ENCODE results near the gene CLSTN1. TPM values are rescaled to one million over a fixed set of nuclear protein-coding genes. Genes with fewer than 3 reads are reported as not detected.
"Not testable (repeated sequence)": the region's sequence is repeated elsewhere in the genome, so short reads cannot be mapped to it uniquely, and the experiment has no call there.

The CLSTN1 gene
- total and polyA plus RNA-seq, 5 experiments from 2014 or later = 10.7 to 63.1 (median 32.3) TPM

DNA sequence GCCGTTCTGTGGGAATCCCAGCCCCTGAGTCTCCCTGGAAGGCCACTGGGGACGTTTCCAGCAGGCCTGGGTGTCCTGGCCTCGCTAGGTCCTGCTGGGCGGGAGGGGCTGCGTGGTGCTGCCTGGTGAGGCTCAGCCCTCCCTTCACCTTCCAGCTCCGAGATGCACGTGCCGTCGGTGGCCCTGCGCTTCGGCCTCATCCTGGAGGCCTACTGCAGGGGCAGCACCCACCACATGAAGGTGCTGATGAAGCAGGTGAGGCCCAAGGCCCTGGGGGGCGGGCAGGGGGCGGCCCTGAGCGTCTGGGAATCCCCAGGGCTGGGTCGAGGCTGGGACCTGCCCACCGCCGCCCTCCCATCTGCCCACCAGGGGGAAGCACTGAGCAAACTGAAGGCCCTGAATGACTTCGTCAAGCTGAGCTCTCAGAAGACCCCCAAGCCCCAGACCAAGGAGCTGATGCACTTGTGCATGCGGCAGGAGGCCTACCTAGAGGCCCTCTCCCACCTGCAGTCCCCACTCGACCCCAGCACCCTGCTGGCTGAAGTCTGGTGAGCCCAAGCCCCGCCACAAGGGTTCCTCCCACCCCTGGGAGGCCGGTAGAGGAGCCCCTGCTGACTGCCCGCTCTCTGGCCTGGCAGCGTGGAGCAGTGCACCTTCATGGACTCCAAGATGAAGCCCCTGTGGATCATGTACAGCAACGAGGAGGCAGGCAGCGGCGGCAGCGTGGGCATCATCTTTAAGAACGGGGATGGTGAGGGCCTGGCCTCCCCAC lies 102.0 kb downstream of the CLSTN1 start:
- peak overlapping the region; percentile 48 to 89 (median 78) for H3K4me3 Mint-ChIP-seq
- DNase-seq (peak; percentile 78 to 94 (median 89)), ATAC-seq (peak; percentile 48 to 68)
- H3K27me3 Mint-ChIP-seq = no peaks in the 10 kb centered on the region
- peaks cover 9 to 87% (median 45%) of the 10 kb centered on the region in 3 donors for H3K36me3 Mint-ChIP-seq
- POLR2A ChIA-PET = interaction anchor here (0.6 to 46.6 kb wide), 13 partner anchors 3 to 311 kb away, joined by 3 to 1258 read pairs (median 7); partner anchors contain the start of genes PIK3CD and UBE4B
- no peaks in the 10 kb centered on the region for H3K9me3 Mint-ChIP-seq
- H3K27ac Mint-ChIP-seq = peak overlapping the region; percentile 72 to 94 (median 84)
- H3K4me1 Mint-ChIP-seq = peaks cover 23 to 84% (median 69%) of the 10 kb centered on the region in 4 donors

GRCh38 chr1:9720785-9721605 lies 102.8 kb downstream of the CLSTN1 start:
- Mint-ChIP-seq H3K4me1 (peaks cover 23 to 83% (median 67%) of the 10 kb centered on the region in 4 donors), H3K27me3 (no peaks in the 10 kb centered on the region), H3K9me3 (no peaks in the 10 kb centered on the region), H3K4me3 (peak overlapping the region; percentile 48 to 89 (median 78)), H3K36me3 (peaks cover 9 to 88% (median 44%) of the 10 kb centered on the region in 3 donors), H3K27ac (peak overlapping the region; percentile 67 to 94 (median 88))
- POLR2A ChIA-PET = interaction anchor here (0.6 to 46.6 kb wide), 14 partner anchors 4 to 312 kb away, joined by 3 to 1258 read pairs (median 6); partner anchors contain the start of genes PIK3CD and UBE4B
- ATAC-seq (no peak), DNase-seq (peak in 2 of 10 donors; percentile 48 to 66)

- DNase-seq = peak in 1 of 10 donors; percentile 63
- peaks cover 9 to 89% (median 46%) of the 10 kb centered on the region in 3 donors for H3K36me3 Mint-ChIP-seq
- POLR2A ChIA-PET = interaction anchor here (1.2 to 46.6 kb wide), 9 partner anchors 5 to 191 kb away, joined by 4 to 1258 read pairs (median 18); partner anchors contain the start of gene PIK3CD
- H3K27me3 Mint-ChIP-seq = no peaks in the 10 kb centered on the region
- H3K4me1 Mint-ChIP-seq = peaks cover 26 to 84% (median 71%) of the 10 kb centered on the region in 4 donors
- H3K4me3 Mint-ChIP-seq = peak overlapping the region; percentile 15 to 89 (median 72)
- no peak for ATAC-seq
- no peaks in the 10 kb centered on the region for H3K9me3 Mint-ChIP-seq
- H3K27ac Mint-ChIP-seq = peak overlapping the region; percentile 74 to 99 (median 92)
These were observed 103.6 kb downstream of the CLSTN1 start for GRCh38 chr1:9719978-9720722.

- no peaks in the 10 kb centered on the region for H3K9me3 Mint-ChIP-seq
- peak in 1 of 10 donors; percentile 55 for DNase-seq
- H3K27ac Mint-ChIP-seq = peak overlapping the region; percentile 82 to 100 (median 98)
- peaks cover 23 to 77% (median 67%) of the 10 kb centered on the region in 4 donors for H3K4me1 Mint-ChIP-seq
- ATAC-seq = no peak
- peaks cover 9 to 82% (median 37%) of the 10 kb centered on the region in 3 donors for H3K36me3 Mint-ChIP-seq
- H3K4me3 Mint-ChIP-seq = peak overlapping the region; percentile 85 to 98 (median 94)
- no peaks in the 10 kb centered on the region for H3K27me3 Mint-ChIP-seq
- POLR2A ChIA-PET = interaction anchor here (1.0 to 46.6 kb wide), 12 partner anchors 7 to 179 kb away, joined by 3 to 1258 read pairs (median 30); partner anchors contain the start of genes PIK3CD and SLC25A33
These were observed 105.6 kb downstream of the CLSTN1 start for GRCh38 chr1:9718006-9718680.

DNA sequence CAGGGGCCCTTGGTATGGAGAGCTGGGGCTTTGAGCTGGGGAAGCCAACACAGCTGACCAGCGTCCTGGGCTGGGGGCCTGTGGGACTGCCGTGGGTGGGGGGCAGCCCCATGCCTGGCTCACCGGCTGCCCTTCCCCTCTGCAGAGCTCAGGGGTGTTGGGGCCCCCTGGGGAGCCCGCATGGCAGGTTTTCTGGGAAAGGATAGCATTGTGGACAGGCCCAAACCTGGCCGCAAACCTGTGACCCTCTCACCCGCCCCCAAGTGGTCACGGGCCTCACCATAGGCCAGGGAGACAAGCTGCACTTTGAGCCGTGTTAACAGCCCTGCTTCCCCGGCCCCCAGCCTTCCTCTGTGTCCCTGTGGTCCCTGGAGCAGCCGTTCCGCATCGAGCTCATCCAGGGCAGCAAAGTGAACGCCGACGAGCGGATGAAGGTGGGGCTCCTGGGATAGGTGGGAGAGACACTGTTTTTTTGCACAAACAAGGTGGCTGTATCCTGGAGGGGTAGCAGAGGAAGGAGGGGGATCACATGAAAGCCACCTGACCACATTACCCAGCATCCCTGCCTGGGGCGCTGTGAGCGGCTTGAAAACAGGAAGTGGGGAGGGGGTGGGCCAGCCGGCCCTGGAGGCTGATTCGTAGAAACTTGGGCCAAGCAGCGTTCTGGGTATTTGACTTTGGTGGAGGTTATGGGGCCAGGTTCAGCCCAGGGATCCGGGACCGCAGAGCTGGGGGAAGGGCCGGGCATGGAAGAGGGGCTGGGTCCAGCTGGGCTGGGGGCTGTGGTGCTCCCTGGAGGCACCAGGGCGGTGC lies 106.4 kb downstream of the CLSTN1 start:
- Mint-ChIP-seq H3K27me3 (no peaks in the 10 kb centered on the region), H3K9me3 (no peaks in the 10 kb centered on the region), H3K4me3 (peak overlapping the region; percentile 85 to 98 (median 94)), H3K27ac (peak overlapping the region; percentile 82 to 100 (median 98)), H3K4me1 (peaks cover 24 to 77% (median 69%) of the 10 kb centered on the region in 4 donors), H3K36me3 (peaks cover 9 to 82% (median 33%) of the 10 kb centered on the region in 3 donors)
- POLR2A ChIA-PET = interaction anchor here (1.0 to 46.6 kb wide), 14 partner anchors 7 to 792 kb away, joined by 3 to 1258 read pairs (median 14); partner anchors contain the start of genes CLSTN1, PIK3CD and SLC25A33
- ATAC-seq = peak; percentile 68 to 78
- DNase-seq = peak; percentile 68 to 97 (median 90)

- H3K4me1 Mint-ChIP-seq = peaks cover 23 to 76% (median 71%) of the 10 kb centered on the region in 4 donors
- no peaks in the 10 kb centered on the region for H3K27me3 Mint-ChIP-seq
- peaks cover 9 to 81% (median 32%) of the 10 kb centered on the region in 3 donors for H3K36me3 Mint-ChIP-seq
- POLR2A ChIA-PET = interaction anchor here (0.9 to 46.6 kb wide), 15 partner anchors 8 to 791 kb away, joined by 3 to 1258 read pairs (median 8); partner anchors contain the start of genes CLSTN1, PIK3CD and SLC25A33
- H3K27ac Mint-ChIP-seq = peak overlapping the region; percentile 82 to 100 (median 98)
- ATAC-seq (no peak), DNase-seq (peak in 4 of 10 donors; percentile 49 to 60 (median 54))
- H3K4me3 Mint-ChIP-seq = peak overlapping the region; percentile 85 to 98 (median 94)
- H3K9me3 Mint-ChIP-seq = no peaks in the 10 kb centered on the region
These were observed 107.2 kb downstream of the CLSTN1 start for GRCh38 chr1:9716404-9717192.

- H3K9me3 Mint-ChIP-seq = no peaks in the 10 kb centered on the region
- H3K27me3 Mint-ChIP-seq = no peaks in the 10 kb centered on the region
- peak overlapping the region; percentile 95 to 100 (median 98) for H3K27ac Mint-ChIP-seq
- H3K4me3 Mint-ChIP-seq = peak overlapping the region; percentile 85 to 98 (median 94)
- peaks cover 23 to 79% (median 71%) of the 10 kb centered on the region in 4 donors for H3K4me1 Mint-ChIP-seq
- DNase-seq (peak; percentile 59 to 90 (median 72)), ATAC-seq (peak; percentile 37 to 58)
- peaks cover 9 to 81% (median 34%) of the 10 kb centered on the region in 3 donors for H3K36me3 Mint-ChIP-seq
- POLR2A ChIA-PET = interaction anchor here (0.9 to 46.6 kb wide), 14 partner anchors 9 to 790 kb away, joined by 3 to 1258 read pairs (median 14); partner anchors contain the start of genes CLSTN1, PIK3CD and SLC25A33
These were observed 108.1 kb downstream of the CLSTN1 start for GRCh38 chr1:9715536-9716226.

GRCh38 chr1:9714257-9714718 lies 109.5 kb downstream of the CLSTN1 start:
- H3K36me3 Mint-ChIP-seq = peaks cover 9 to 81% (median 39%) of the 10 kb centered on the region in 3 donors
- H3K4me3 Mint-ChIP-seq = peak overlapping the region; percentile 65 to 98 (median 90)
- peak overlapping the region; percentile 83 to 99 (median 96) for H3K27ac Mint-ChIP-seq
- ATAC-seq (peak; percentile 6 to 11), DNase-seq (peak in 2 of 10 donors; percentile 37 to 43)
- POLR2A ChIA-PET = interaction anchor here (0.6 to 46.6 kb wide), 7 partner anchors 11 to 786 kb away, joined by 4 to 1258 read pairs (median 811); partner anchors contain the start of gene PIK3CD
- no peaks in the 10 kb centered on the region for H3K27me3 Mint-ChIP-seq
- no peaks in the 10 kb centered on the region for H3K9me3 Mint-ChIP-seq
- H3K4me1 Mint-ChIP-seq = peaks cover 22 to 77% (median 71%) of the 10 kb centered on the region in 4 donors

- Mint-ChIP-seq H3K4me3 (peak overlapping the region in 9 of 10 donors; percentile 10 to 72 (median 41)), H3K27ac (peak overlapping the region; percentile 71 to 94 (median 84)), H3K4me1 (peaks cover 20 to 73% (median 67%) of the 10 kb centered on the region in 4 donors), H3K36me3 (peaks cover 5 to 80% (median 35%) of the 10 kb centered on the region in 3 donors)
- POLR2A ChIA-PET = interaction anchor here (1.0 to 46.6 kb wide), 6 partner anchors 12 to 85 kb away, joined by 3 to 1258 read pairs (median 992); partner anchors contain the start of gene PIK3CD
- DNase-seq, H3K27me3 Mint-ChIP-seq, ATAC-seq, H3K9me3 Mint-ChIP-seq: not testable (repeated sequence)
These were observed 111.0 kb downstream of the CLSTN1 start for GRCh38 chr1:9712767-9713166.

Data from naive thymus-derived CD8-positive, alpha-beta T cell (primary cell).